Astrocyte (in vitro differentiated cells and primary cell): ENCODE results near the gene NABP1. TPM values are rescaled to one million over a fixed set of nuclear protein-coding genes. Genes with fewer than 3 reads are reported as not detected.

ENCODE experiments used
- DNase-seq: peaks from one replicate; pipeline ENCODE4 v3.0.0-alpha.2; 2010; ENCODE audit warnings: low read depth
- FAIRE-seq: peaks from 2 replicates; lab custom pipeline; 2011; peaks lifted over from hg19 to GRCh38; lab: Jason Lieb, UNC
- H2AFZ ChIP-seq: 2 replicates; pipeline ENCODE4 v1.6.0; 2012; ENCODE audit warnings: low read depth, low read length, inconsistent platforms
- H3K27ac ChIP-seq: 2 replicates; pipeline ENCODE4 v1.5.1; 2011; ENCODE audit warnings: low read depth, low read length, inconsistent platforms
- H3K27me3 ChIP-seq: 2 replicates; pipeline ENCODE4 v1.6.0; 2011; ENCODE audit warnings: low read length, inconsistent platforms; ENCODE audit not compliant: insufficient read depth
- H3K36me3 ChIP-seq: 2 replicates; pipeline ENCODE4 v1.5.1; 2011; ENCODE audit warnings: low read length, inconsistent platforms; ENCODE audit not compliant: insufficient read depth
- H3K4me1 ChIP-seq: 2 replicates; pipeline ENCODE4 v1.5.1; 2011; ENCODE audit warnings: low read length, inconsistent platforms; ENCODE audit not compliant: insufficient read depth
- H3K4me2 ChIP-seq: 2 replicates; pipeline ENCODE4 v1.6.0; 2012; ENCODE audit warnings: low read length, inconsistent platforms
- H3K4me3 ChIP-seq: 2 replicates; pipeline ENCODE4 v1.5.1; 2011; ENCODE audit warnings: low read depth, mild to moderate bottlenecking, low read length, inconsistent platforms; ENCODE audit not compliant: insufficient read depth
- H3K79me2 ChIP-seq: 2 replicates; pipeline ENCODE4 v1.6.0; 2012; ENCODE audit warnings: mild to moderate bottlenecking, low read length, inconsistent platforms; ENCODE audit not compliant: insufficient read depth
- H3K9ac ChIP-seq: 2 replicates; pipeline ENCODE4 v1.6.0; 2012; ENCODE audit warnings: mild to moderate bottlenecking, low read length, inconsistent platforms
- H3K9me3 ChIP-seq: 2 replicates; pipeline ENCODE4 v1.5.1; 2012; ENCODE audit warnings: low read depth, mild to moderate bottlenecking, low read length, inconsistent platforms; ENCODE audit not compliant: insufficient read depth
- H4K20me1 ChIP-seq: 2 replicates; pipeline ENCODE4 v1.6.0; 2012; ENCODE audit warnings: low read length, inconsistent platforms; ENCODE audit not compliant: insufficient read depth
- H3K27ac Mint-ChIP-seq: one replicate; pipeline ENCODE4 v1.8.0; 2021; ENCODE audit warnings: mild to moderate bottlenecking, mixed read lengths; ENCODE audit not compliant: unreplicated experiment
- H3K27me3 Mint-ChIP-seq: one replicate; pipeline ENCODE4 v1.8.0; 2021; ENCODE audit warnings: low read depth, mixed read lengths; ENCODE audit not compliant: unreplicated experiment
- H3K36me3 Mint-ChIP-seq: one replicate; pipeline ENCODE4 v1.8.0; 2021; ENCODE audit warnings: low read depth, mixed read lengths; ENCODE audit not compliant: unreplicated experiment
- H3K4me1 Mint-ChIP-seq: one replicate; pipeline ENCODE4 v1.8.0; 2021; ENCODE audit warnings: low read depth, mixed read lengths; ENCODE audit not compliant: unreplicated experiment
- H3K4me3 Mint-ChIP-seq: one replicate; pipeline ENCODE4 v1.8.0; 2021; ENCODE audit warnings: mild to moderate bottlenecking, moderate library complexity, mixed read lengths; ENCODE audit not compliant: unreplicated experiment
- H3K9me3 Mint-ChIP-seq: one replicate; pipeline ENCODE4 v1.8.0; 2021; ENCODE audit warnings: mild to moderate bottlenecking, mixed read lengths; ENCODE audit not compliant: unreplicated experiment
- EZH2 ChIP-seq: IDR thresholded peaks from 2 replicates; pipeline ENCODE4 v1.6.1; 2012; ENCODE audit warnings: mild to moderate bottlenecking, low read length, inconsistent platforms; ENCODE audit not compliant: insufficient read depth
- total RNA-seq: library from RNA; stranded (reverse); gene quantifications from 2 replicates; pipeline ENCODE4 v1.2.1, GENCODE V29; 2021
- TF ChIP-seq, protein P1 (sequence below): IDR thresholded peaks from 2 replicates; pipeline ENCODE4 v1.5.1; 2011; ENCODE audit warnings: low read depth, mild to moderate bottlenecking, inconsistent platforms, low read length, moderate library complexity; ENCODE audit not compliant: insufficient read depth

Gene NABP1
- total RNA-seq, 1 donor from 2014 or later, result 213 TPM

DNA sequence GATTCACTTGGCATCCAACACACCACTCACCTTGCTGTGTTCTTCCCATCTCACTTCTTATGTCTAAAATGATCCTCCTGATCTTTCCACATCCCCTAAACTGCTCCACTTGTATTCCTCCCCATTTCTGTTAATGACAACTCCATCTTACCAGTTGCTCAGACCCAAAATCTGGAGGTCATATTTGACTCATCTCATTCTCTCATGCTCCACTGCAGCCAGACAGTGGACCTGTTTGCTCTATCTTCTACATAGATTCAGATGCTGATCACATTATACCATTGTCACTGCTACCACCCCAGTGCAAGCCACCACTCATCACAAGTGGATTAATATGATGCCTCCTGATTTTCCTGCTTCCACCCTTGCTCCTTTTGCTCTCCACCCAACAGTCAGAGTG is 7.9 kb upstream of the NABP1 start:
- Histone ChIP-seq H3K4me1 (peaks cover 17% of the 10 kb centered on the region), H3K36me3 (no peaks in the 10 kb centered on the region), H3K4me2 (no peak overlapping the region), H4K20me1 (no peaks in the 10 kb centered on the region), H3K9me3 (no peaks in the 10 kb centered on the region), H3K4me3 (no peak overlapping the region), H3K27ac (no peak overlapping the region), H3K27me3 (no peaks in the 10 kb centered on the region), H3K79me2 (no peaks in the 10 kb centered on the region), H3K9ac (no peak overlapping the region), H2AFZ (no peak overlapping the region)
- FAIRE-seq (no peak), DNase-seq (no peak)
- Mint-ChIP-seq H3K36me3 (no peaks in the 10 kb centered on the region), H3K4me3 (no peak overlapping the region), H3K27ac (no peak overlapping the region), H3K9me3 (peaks cover 4% of the 10 kb centered on the region), H3K4me1 (peaks cover 21% of the 10 kb centered on the region), H3K27me3 (no peaks in the 10 kb centered on the region)
- TF ChIP-seq, protein P1, sequence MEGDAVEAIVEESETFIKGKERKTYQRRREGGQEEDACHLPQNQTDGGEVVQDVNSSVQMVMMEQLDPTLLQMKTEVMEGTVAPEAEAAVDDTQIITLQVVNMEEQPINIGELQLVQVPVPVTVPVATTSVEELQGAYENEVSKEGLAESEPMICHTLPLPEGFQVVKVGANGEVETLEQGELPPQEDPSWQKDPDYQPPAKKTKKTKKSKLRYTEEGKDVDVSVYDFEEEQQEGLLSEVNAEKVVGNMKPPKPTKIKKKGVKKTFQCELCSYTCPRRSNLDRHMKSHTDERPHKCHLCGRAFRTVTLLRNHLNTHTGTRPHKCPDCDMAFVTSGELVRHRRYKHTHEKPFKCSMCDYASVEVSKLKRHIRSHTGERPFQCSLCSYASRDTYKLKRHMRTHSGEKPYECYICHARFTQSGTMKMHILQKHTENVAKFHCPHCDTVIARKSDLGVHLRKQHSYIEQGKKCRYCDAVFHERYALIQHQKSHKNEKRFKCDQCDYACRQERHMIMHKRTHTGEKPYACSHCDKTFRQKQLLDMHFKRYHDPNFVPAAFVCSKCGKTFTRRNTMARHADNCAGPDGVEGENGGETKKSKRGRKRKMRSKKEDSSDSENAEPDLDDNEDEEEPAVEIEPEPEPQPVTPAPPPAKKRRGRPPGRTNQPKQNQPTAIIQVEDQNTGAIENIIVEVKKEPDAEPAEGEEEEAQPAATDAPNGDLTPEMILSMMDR, result no peak
- TF ChIP-seq EZH2, result no peak

DNA sequence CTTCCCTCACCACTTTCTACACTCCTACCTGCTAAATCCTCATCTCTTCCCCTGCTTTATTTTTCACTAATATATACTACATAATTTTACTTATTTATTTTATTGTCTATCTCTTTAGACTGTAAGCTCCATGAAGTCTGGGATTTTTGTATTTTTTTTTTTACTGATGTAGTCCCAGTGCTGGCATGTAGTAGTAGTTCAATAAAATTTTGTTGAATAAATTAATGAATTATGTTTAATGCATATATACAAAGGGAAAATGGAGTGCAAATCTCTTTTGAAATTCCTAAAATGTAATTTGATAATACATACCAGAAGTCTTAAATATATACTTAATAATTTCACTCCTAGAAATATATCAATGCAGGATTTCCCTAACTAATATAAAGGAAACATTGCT is 7.1 kb upstream of the NABP1 start:
- Histone ChIP-seq H3K27me3 (no peaks in the 10 kb centered on the region), H3K9ac (no peak overlapping the region), H3K36me3 (no peaks in the 10 kb centered on the region), H3K27ac (no peak overlapping the region), H3K79me2 (no peaks in the 10 kb centered on the region), H3K4me2 (no peak overlapping the region), H2AFZ (no peak overlapping the region), H3K4me3 (no peak overlapping the region), H3K4me1 (peaks cover 11% of the 10 kb centered on the region), H4K20me1 (no peaks in the 10 kb centered on the region), H3K9me3 (no peaks in the 10 kb centered on the region)
- Mint-ChIP-seq H3K9me3 (peaks cover 4% of the 10 kb centered on the region), H3K36me3 (no peaks in the 10 kb centered on the region), H3K27ac (no peak overlapping the region), H3K4me3 (no peak overlapping the region), H3K27me3 (no peaks in the 10 kb centered on the region), H3K4me1 (peaks cover 19% of the 10 kb centered on the region)
- no peak for TF ChIP-seq EZH2
- TF ChIP-seq, protein P1, result no peak
- DNase-seq (no peak), FAIRE-seq (no peak)

DNA sequence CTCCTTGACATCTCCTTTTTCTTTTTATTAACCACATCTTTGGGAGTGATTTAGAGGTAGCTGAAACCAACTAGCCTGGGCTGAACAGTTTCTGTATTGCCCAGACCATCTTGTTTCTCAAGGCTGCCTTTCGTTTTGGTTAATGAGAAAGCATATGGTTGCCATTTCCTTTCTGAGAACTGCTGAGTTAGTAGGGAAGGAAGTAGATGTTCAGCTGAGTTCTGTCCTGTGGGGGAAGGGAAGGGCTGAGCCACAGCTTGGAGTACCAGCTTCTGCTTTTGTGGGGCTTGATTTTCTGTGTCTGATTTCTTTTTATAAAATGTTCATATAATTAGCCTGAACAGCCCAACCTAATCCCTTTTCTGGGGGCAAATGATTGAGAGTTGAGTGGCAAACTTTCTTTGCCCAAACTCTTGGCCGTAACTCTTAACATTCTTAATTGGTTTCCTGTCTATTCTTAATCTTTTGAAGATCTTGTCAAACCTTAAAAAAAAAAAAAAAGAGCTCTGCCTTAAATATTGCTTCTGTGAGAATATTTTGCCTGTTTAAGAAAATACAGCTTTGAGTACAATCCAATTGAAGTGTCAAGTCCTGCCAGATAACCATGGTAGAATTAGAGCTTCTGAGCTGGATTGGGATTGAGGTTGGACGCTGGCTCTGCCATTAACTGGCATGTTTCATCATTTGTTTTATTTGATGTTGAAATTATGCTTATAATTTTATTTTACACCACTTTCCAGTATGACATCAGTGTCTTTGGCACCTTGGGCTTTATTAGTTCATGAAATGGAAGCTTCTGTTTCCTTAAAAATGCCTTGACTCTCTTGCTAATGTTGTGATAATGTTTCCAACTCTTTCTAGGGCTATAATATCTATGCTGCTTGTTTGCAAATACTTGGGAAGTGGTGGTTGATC is 1.9 kb upstream of the NABP1 start:
- Mint-ChIP-seq H3K36me3 (peaks cover 10% of the 10 kb centered on the region), H3K4me1 (peaks cover 15% of the 10 kb centered on the region), H3K9me3 (peaks cover 4% of the 10 kb centered on the region), H3K27me3 (no peaks in the 10 kb centered on the region), H3K4me3 (peak overlapping the region; percentile 93), H3K27ac (peak overlapping the region; percentile 99)
- H3K79me2 ChIP-seq, result peaks cover 31% of the 10 kb centered on the region
- peak overlapping the region; percentile 70 for H2AFZ ChIP-seq
- DNase-seq, result no peak
- H3K4me2 ChIP-seq, result peak overlapping the region; percentile 96
- H4K20me1 ChIP-seq, result no peaks in the 10 kb centered on the region
- no peaks in the 10 kb centered on the region for H3K27me3 ChIP-seq
- no peak overlapping the region for H3K9ac ChIP-seq
- no peaks in the 10 kb centered on the region for H3K36me3 ChIP-seq
- FAIRE-seq, result no peak
- peak overlapping the region; percentile 98 for H3K27ac ChIP-seq
- no peaks in the 10 kb centered on the region for H3K9me3 ChIP-seq
- no peak for TF ChIP-seq EZH2
- TF ChIP-seq, protein P1, result no peak
- H3K4me1 ChIP-seq, result peaks cover 5% of the 10 kb centered on the region
- H3K4me3 ChIP-seq, result no peak overlapping the region
